SK-N-SH (cell line): ENCODE data around the gene GPR89B. TPM values are rescaled to one million over a fixed set of nuclear protein-coding genes. Genes with fewer than 3 reads are reported as not detected.

Experiments used
- CTCF ChIA-PET: fragments of 300-600, 350-600 bp; formaldehyde crosslinking; extraction: SDS; loops from one replicate; lab custom pipeline; 2021; lab: Yijun Ruan, JAX
- POLR2A ChIA-PET: fragments of 350-600 bp; sonication (Branson Sonifier 250); formaldehyde crosslinking; extraction: SDS; loops from one replicate; lab custom pipeline; 2020; ENCODE audit warnings: antibody characterized with exemption, inconsistent platforms; lab: Yijun Ruan, JAX
- DNase-seq: peaks from one replicate; pipeline ENCODE4 v3.0.0; 2012
- H2AFZ ChIP-seq: fragments of 200-600 bp; sonication (generic); 2 replicates; pipeline ENCODE4 v1.8.1; 2016; ENCODE audit warnings: antibody characterized with exemption, mild to moderate bottlenecking, low read depth
- H3F3A ChIP-seq: fragments of 200-600 bp; sonication (generic); replicated peaks from 2 replicates; pipeline ENCODE3; 2016; ENCODE audit warnings: antibody characterized with exemption, mild to moderate bottlenecking; ENCODE audit not compliant: insufficient read depth
- H3K27ac ChIP-seq, 2 experiments: fragments of 200-500 bp in 1 of 2; fragments of 200-600 bp in 1 of 2; sonication (Bioruptor generic) in 1 of 2; sonication (generic), shearing (Covaris generic) in 1 of 2; 2 replicates each; pipeline versions ENCODE4 v1.5.1 to v1.6.1; 2014 to 2016; ENCODE audit warnings: low read depth in 2 of 2, inconsistent platforms in 1 of 2, low read length in 1 of 2, mild to moderate bottlenecking in 1 of 2, mixed read lengths in 1 of 2
- H3K27me3 ChIP-seq: fragments of 200-600 bp; sonication (generic), shearing (Covaris generic); 2 replicates; pipeline ENCODE4 v1.6.1; 2016; ENCODE audit warnings: mixed run types; ENCODE audit not compliant: insufficient read depth
- H3K36me3 ChIP-seq, 2 experiments: fragments of 200-500 bp in 1 of 2; fragments of 200-600 bp in 1 of 2; sonication (Bioruptor generic) in 1 of 2; sonication (generic) in 1 of 2; replicated peaks in 1 of 2; 2 replicates each; pipeline versions ENCODE3 to v1.5.1; 2014 to 2016; ENCODE audit warnings: low read length in 1 of 2, mild to moderate bottlenecking in 1 of 2; ENCODE audit not compliant: insufficient read depth in 2 of 2, control insufficient read depth in 1 of 2
- H3K4me1 ChIP-seq, 2 experiments: fragments of 200-500 bp in 1 of 2; fragments of 200-600 bp in 1 of 2; sonication (Bioruptor generic) in 1 of 2; sonication (generic), shearing (Covaris generic) in 1 of 2; 2 replicates each; pipeline versions ENCODE4 v1.5.1 to v1.6.1; 2014 to 2016; ENCODE audit warnings: low read depth in 1 of 2, low read length in 1 of 2, mixed run types in 1 of 2; ENCODE audit not compliant: insufficient read depth in 2 of 2, control insufficient read depth in 1 of 2
- H3K4me2 ChIP-seq: fragments of 200-600 bp; sonication (generic), shearing (Covaris generic); 2 replicates; pipeline ENCODE4 v1.6.1; 2017; ENCODE audit warnings: mixed run types
- H3K4me3 ChIP-seq, 2 experiments: fragments of 200-500 bp in 1 of 2; fragments of 200-600 bp in 1 of 2; sonication (Bioruptor generic) in 1 of 2; sonication (generic), shearing (Covaris generic) in 1 of 2; 2 replicates each; pipeline versions ENCODE4 v1.5.1 to v1.8.1; 2014 to 2016; ENCODE audit warnings: low read depth in 2 of 2, inconsistent platforms in 1 of 2, low read length in 1 of 2, mild to moderate bottlenecking in 1 of 2, mixed read lengths in 1 of 2, moderate library complexity in 1 of 2
- H3K79me2 ChIP-seq: fragments of 200-600 bp; sonication (generic); 2 replicates; pipeline ENCODE4 v1.8.1; 2017; ENCODE audit warnings: mild to moderate bottlenecking; ENCODE audit not compliant: insufficient read depth
- H3K9ac ChIP-seq: fragments of 200-600 bp; sonication (generic); 2 replicates; pipeline ENCODE4 v1.6.1; 2017; ENCODE audit warnings: mixed run types
- H3K9me2 ChIP-seq: fragments of 200-600 bp; sonication (generic); 2 replicates; pipeline ENCODE4 v1.6.1; 2017; ENCODE audit warnings: mixed run types
- H3K9me3 ChIP-seq: fragments of 200-600 bp; sonication (generic); 2 replicates; pipeline ENCODE4 v1.6.1; 2017; ENCODE audit warnings: mixed run types, mild to moderate bottlenecking, moderate library complexity
- H4K20me1 ChIP-seq: fragments of 200-600 bp; sonication (generic); 2 replicates; pipeline ENCODE4 v1.6.1; 2017; ENCODE audit warnings: mild to moderate bottlenecking, mixed run types; ENCODE audit not compliant: insufficient read depth
- CTCF ChIP-seq: fragments of 200-600 bp; sonication (generic); IDR thresholded peaks from 2 replicates; pipeline ENCODE4 v1.6.1; 2017; ENCODE audit warnings: antibody characterized with exemption, mild to moderate bottlenecking, moderate library complexity
- EZH2phosphoT487 ChIP-seq: fragments of 200-600 bp; sonication (generic); IDR thresholded peaks from 2 replicates; pipeline ENCODE4 v1.6.1; 2017; ENCODE audit warnings: low read depth, mixed run types, mild to moderate bottlenecking, antibody characterized with exemption, moderate library complexity, borderline replicate concordance
- FOSL2 ChIP-seq: IDR thresholded peaks from 2 replicates; pipeline ENCODE4 v1.4.0; 2012; ENCODE audit warnings: low read depth, mild to moderate bottlenecking, moderate library complexity, borderline replicate concordance
- FOXJ3 ChIP-seq: sonication (generic); formaldehyde crosslinking; IDR thresholded peaks from 2 replicates; pipeline ENCODE4 v1.5.1; 2020; ENCODE audit warnings: mild to moderate bottlenecking, missing genetic modification reagents
- FOXM1 ChIP-seq: IDR thresholded peaks from 2 replicates; pipeline ENCODE4 v1.4.0; 2012; ENCODE audit warnings: low read depth, mild to moderate bottlenecking
- GATA2 ChIP-seq: sonication (generic); formaldehyde crosslinking; IDR thresholded peaks from 2 replicates; pipeline ENCODE4 v1.5.0; 2020; ENCODE audit warnings: mild to moderate bottlenecking, missing genetic modification reagents
- JUND ChIP-seq: IDR thresholded peaks from 2 replicates; pipeline ENCODE4 v1.4.0; 2012
- MAX ChIP-seq: IDR thresholded peaks from 2 replicates; pipeline ENCODE4 v1.4.0; 2012; ENCODE audit warnings: low read depth
- MXI1 ChIP-seq: IDR thresholded peaks from 2 replicates; pipeline ENCODE4 v1.6.1; 2012; ENCODE audit warnings: mild to moderate bottlenecking, low read depth, low read length, improper control_type of control experiment
- NFIC ChIP-seq: IDR thresholded peaks from 2 replicates; pipeline ENCODE4 v1.4.0; 2012; ENCODE audit warnings: borderline replicate concordance
- NRF1 ChIP-seq: IDR thresholded peaks from 2 replicates; pipeline ENCODE4 v1.6.1; 2012; ENCODE audit warnings: low read depth, mild to moderate bottlenecking, low read length
- POLR2AphosphoS5 ChIP-seq: IDR thresholded peaks from 2 replicates; pipeline ENCODE4 v1.6.1; 2012; ENCODE audit warnings: low read depth, low read length
- REST ChIP-seq: IDR thresholded peaks from 2 replicates; pipeline ENCODE4 v1.6.1; 2012; ENCODE audit warnings: mild to moderate bottlenecking, low read depth, low read length, moderate library complexity
- RFX5 ChIP-seq: IDR thresholded peaks from 2 replicates; pipeline ENCODE4 v1.6.1; 2012; ENCODE audit warnings: mild to moderate bottlenecking, improper control_type of control experiment, low read length
- RXRA ChIP-seq: IDR thresholded peaks from 2 replicates; pipeline ENCODE4 v1.4.0; 2012; ENCODE audit warnings: low read depth, mild to moderate bottlenecking, borderline replicate concordance
- SIN3A ChIP-seq: IDR thresholded peaks from 2 replicates; pipeline ENCODE4 v1.6.1; 2012; ENCODE audit warnings: low read depth, mild to moderate bottlenecking, low read length, moderate library complexity, borderline replicate concordance
- SMC3 ChIP-seq: IDR thresholded peaks from 2 replicates; pipeline ENCODE4 v1.6.1; 2012; ENCODE audit warnings: low read depth, low read length, improper control_type of control experiment
- TCF12 ChIP-seq: IDR thresholded peaks from 2 replicates; pipeline ENCODE4 v1.4.0; 2012
- TEAD4 ChIP-seq: IDR thresholded peaks from 2 replicates; pipeline ENCODE4 v1.4.0; 2012; ENCODE audit warnings: mild to moderate bottlenecking, borderline replicate concordance; ENCODE audit not compliant: insufficient read depth
- USF1 ChIP-seq: IDR thresholded peaks from 2 replicates; pipeline ENCODE4 v1.4.0; 2012; ENCODE audit warnings: low read depth, borderline replicate concordance
- WGBS: methylation state at CpG from one replicate; pipeline ENCODE4 v1.1.6; 2017; ENCODE audit warnings: low lambda C conversion rate; 5-methylcytosine and 5-hydroxymethylcytosine counted together
- polyA plus RNA-seq, 3 experiments: library from polyadenylated mRNA; depleted of rRNA; stranded (reverse); fragments of >200 nt; gene quantifications; 2 replicates each; pipeline ENCODE4 v1.2.3, GENCODE V29; 2012

The GPR89B gene
- polyA plus RNA-seq, 1 of the 3 experiments (the other 2 are of a cell fraction): 6.4 TPM

- H3K27me3 ChIP-seq: no peaks in the 10 kb centered on the region; the same call in 1 of the 2 replicates
Observed at GRCh38 chr1:147895123-147895522, 33.1 kb upstream of the GPR89B start.

More at GRCh38 chr1:147895123-147895522, 33.1 kb upstream of the GPR89B start:
- no peaks in the 10 kb centered on the region for H4K20me1 ChIP-seq
- no peaks in the 10 kb centered on the region for H3K79me2 ChIP-seq
- TF ChIP-seq SIN3A (no peak), EZH2phosphoT487 (no peak), TCF12 (no peak), NFIC (no peak), MXI1 (no peak), SMC3 (no peak), USF1 (no peak), GATA2 (no peak), JUND (no peak), FOXJ3 (CRISPR knock-in tag) (no peak), FOXM1 (no peak), MAX (no peak), TEAD4 (no peak), FOSL2 (no peak), RXRA (no peak), NRF1 (no peak), RFX5 (no peak), REST (no peak), CTCF (no peak), POLR2AphosphoS5 (no peak)
- TF ChIP-seq, all 33 proteins: peak for 0
- Histone ChIP-seq H3F3A (no peaks in the 10 kb centered on the region), H3K9me2 (no peaks in the 10 kb centered on the region), H3K4me3 (no peak overlapping the region), H3K4me2 (no peak overlapping the region), H3K27ac (no peak overlapping the region), H3K9ac (no peak overlapping the region), H2AFZ (no peak overlapping the region), H3K9me3 (no peaks in the 10 kb centered on the region), H3K36me3 (no peaks in the 10 kb centered on the region), H3K4me1 (peaks cover 0 to 9% of the 10 kb centered on the region in 2 experiments; a peak in 1 of 4 replicates)
- POLR2A ChIA-PET: no interaction called here
- CTCF ChIA-PET: interaction anchor here (1.1 to 3.7 kb wide), 3 partner anchors 9 to 24 kb away, joined by 3 to 59 read pairs (median 3); partner anchors contain the start of gene GJA8
- DNase-seq: no peak
- 45% methylated on average over 4 of the region's 4 CpGs for WGBS
